GM18519 (cell line): Measurements from ENCODE around the gene MTSS2.

Experiments
- ATAC-seq: cut with Tn5 transposase; IDR thresholded peaks from one replicate; pipeline ENCODE4 v1.9.1; 2021; ENCODE audit warnings: mild to moderate bottlenecking, moderate library complexity; ENCODE audit not compliant: unreplicated experiment, low FRiP score

The MTSS2 gene

DNA sequence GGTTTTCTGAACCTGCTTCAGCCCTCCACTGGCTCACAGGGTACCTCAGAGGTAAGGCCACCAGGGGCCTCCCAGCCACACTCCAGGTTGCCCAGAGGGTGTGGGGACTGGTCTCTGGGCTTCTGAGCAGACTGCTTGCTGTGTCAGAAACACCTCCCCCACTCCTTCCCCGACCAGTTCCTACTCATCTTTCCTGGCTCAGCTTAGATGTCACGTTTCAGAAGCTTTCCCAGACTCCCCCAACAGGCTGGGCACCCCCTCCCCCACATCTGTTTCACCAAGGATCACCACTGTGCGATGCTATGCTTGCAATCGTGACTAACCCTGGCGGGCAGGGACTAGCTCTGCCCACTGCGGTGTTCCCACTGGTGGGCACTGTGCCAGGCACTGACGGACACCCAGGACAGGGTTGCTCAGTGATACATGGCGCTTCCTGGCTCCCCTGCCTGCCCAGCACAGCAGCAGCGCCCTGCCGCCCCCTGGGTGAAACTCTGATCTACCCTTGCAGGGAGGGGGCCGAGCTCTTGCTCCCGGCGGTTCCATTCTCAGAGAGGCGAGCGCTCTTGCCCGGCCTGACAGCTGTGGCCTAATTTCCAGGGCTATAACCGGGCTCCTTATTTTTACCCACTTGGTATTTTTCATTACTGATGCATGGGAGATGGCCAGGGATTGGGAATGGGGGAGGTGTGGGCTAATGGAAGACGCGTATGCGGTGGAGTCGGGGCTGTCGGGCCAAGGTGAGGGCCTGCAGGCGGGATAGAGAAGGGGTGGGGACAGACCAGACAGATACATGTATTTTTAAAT lies 29.4 kb upstream of the MTSS2 start:
- ATAC-seq = no peak

DNA sequence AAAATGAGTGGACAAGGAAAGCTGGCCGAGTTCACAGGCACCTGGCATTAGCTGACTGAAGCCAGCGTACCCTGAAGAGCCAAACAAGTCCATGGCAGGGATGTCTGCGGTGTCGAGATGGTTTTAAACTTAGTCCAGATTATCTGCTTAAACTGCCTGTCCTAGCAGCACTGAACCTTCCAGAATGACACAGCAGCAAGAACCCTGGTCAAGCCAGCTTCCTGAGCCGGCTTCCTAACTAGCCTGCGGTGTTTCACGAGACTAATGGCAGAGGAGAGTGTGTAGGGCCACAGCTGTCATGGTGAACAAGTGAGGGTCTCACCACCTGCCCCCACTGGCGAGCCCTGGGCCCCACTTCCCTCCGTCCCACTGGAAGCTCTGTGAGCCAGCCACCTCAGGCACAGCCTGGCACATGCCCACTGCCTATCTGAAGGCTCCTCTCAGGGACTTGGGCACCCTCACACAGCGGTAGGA lies 28.8 kb upstream of the MTSS2 start:
- no peak for ATAC-seq

DNA sequence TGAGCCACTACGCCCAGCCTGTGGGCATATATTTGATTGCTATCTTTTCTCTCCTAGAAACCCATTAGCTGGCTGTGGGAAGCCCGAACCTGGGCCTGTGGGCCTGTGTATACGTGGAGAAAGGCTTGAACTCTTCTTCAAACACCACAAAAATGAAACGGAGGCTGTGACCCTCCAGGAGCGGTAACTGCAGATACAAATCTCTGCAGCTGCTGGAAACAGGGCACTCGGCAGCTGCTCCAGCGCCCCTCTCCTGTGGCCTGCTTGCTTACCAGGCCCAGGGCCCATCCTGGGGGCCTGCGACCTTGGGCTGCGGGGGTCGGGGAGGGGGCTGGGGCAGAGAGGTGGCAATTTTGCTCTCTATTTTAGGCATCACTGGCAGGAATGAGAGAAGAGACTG lies 28.0 kb upstream of the MTSS2 start:
- ATAC-seq = no peak

DNA sequence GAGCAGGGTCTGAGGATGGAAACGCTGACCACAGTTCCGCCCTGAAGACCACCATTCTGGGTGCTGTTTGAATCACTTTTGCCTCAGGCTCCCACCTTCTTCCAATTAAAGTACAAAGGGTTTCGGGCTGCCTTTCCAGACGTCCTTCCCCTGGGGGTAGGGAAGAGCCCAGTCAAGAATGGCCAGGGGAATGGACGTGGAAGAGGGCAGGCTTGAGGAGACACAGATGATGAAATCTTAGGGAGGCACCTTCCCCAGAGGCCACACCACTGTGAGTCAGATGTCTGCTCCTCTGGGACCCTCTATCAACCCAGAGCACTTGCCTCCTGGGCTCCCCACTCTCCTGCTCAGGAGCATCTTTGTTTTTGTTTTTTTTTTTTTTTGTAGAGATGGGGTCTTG lies 27.5 kb upstream of the MTSS2 start:
- no peak for ATAC-seq

DNA sequence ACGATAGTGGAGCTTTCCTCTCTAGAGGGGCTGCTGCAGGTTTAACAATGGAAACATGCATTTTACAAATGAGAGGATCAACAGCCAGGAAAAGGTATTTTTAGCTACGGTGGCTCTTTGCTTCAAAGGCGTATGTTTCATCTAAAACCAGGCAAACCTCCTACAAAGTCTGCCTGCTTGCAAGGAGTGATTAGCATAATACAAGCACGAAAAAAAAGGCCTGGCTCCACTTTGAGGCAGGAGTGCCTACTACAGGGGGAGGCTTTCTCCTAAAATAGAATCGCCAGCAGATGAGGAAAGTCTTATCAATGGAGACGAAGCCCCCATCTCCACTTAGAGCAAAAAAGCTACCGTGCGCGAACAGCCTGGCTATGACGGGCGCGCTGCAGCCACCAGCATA lies 27.1 kb upstream of the MTSS2 start:
- no peak for ATAC-seq

DNA sequence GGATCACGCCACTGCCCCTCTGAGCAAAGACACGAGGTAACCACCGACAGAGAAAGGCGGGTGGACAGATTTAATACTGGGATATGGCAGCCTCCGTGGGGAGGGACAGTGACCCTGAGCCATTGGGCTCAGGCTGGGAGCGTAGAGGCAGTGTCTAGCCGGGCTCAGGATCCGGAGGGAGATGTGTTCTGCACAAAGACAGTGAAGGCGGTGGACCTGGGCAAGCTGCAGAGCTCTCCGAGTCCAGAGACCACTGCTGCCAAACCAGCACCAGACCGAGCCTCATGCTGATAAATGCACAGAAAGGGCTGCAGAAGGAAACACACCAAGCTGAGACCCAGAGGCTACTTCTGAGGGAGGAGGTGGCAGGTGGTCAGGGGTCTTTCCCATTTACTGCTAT lies 26.5 kb upstream of the MTSS2 start:
- no peak for ATAC-seq

DNA sequence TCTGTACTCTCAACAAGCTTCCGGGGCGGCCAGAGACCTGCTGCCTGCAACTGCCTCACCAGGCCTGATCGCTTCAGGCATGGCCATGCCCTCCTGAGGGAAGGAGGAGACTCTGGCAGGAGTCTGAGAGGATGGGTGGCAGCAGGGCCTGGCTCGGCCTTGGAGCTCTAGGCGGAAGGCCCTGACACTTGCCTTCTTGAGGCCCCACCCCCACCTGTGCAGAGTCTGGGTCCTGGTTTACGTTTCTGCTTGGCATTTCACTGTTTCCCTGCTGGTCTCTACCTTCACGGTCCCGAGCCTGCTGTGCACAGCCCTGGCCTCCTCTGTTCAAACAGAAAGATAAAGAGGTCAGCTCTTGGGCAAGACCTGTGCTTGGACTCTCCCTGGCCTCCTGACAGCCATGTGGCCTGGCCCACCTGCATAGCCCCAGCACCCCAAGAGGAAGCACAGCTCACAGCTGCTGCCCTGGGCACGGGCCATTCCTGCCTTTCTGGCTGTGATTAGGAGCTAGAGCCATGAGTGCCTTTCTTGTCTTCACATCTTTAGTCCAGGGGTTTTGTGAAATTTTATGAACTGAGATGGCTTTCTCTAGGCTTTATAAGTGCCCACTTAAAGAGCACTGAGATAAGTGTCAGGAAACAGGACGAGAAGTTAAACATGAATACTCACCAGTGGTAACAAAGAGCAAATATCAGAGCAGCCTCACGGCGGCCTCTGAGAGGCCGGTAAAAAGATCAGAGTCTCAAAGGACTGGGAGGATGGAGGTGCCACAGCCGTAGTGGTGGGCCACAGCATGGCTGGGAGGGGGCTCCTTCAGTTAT lies 25.6 kb upstream of the MTSS2 start:
- no peak for ATAC-seq

DNA sequence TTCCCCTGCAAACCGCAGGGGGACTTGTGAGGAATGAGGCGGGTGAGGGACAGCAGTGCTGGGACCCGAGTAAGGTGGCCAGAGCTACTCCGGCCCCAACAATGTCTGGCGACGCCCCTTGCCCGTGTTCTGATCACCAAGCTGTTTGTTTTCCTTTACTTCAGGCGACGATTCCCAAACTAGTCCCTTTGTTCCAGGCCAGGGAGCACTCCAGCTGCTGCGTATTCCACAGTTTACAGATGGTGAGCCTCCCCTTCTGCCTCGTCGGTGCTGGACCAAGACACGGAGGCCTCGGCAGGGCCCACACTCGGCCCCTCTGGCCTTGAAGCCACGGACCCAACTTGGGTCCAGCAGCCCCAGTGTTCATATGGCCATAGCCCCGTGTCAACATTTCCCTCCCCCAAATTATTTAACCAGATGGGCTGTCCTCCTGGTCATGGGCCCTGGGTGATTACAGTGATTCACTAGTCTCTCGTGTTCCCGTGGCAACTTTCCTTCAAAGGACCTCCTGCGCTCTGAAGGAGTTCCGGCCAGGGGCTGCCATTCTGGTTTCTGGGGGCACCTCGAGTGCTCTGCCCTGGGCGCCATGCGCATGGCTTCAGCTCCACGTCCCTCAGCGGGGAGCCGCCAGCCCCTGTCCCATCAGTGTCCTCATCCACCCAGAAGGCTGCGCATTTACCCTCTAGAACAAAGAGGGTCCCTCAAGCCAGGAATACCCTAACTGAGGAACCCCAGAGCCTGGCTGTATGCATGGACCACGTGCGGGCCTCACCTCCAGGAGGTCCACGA lies 24.8 kb upstream of the MTSS2 start:
- no peak for ATAC-seq

DNA sequence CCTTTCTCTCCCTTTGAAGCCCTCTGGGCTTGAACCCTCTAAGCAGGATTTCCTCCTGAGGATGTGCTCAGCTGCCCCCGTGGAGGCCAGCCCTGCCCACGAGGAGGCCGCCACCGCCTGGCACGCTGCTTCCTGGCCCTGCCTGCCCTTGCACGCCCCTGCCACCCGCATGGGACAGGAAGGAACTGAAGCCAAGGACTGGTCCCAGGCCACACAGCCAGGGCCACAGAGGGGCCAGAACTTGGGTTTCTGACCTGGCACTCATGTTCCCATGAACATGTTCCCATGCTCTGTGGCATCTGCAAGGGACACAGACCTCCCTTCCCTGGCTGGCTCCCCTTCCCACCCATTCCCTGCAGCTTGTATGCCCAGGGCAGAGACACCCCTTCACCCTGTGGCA lies 24.1 kb upstream of the MTSS2 start:
- no peak for ATAC-seq

DNA sequence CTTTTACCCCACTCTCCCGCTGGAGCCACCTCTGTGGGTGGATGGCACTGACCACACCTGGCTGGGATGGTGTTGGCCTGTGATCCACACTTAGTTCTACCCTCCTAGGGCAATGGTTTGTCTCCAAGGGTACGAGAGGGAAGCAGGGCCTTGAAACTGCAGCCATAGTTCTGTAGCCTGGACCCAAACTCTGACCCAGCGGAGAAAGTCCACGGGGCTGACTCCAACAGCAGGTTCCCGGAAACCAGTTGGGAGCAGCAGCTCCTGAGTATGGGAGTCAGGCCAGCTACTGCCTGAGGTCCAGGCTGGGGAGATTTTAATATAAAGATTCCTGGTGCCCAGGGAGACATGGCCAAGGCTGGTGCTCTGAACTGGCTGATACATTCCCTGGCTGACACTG lies 23.6 kb upstream of the MTSS2 start:
- ATAC-seq = no peak

DNA sequence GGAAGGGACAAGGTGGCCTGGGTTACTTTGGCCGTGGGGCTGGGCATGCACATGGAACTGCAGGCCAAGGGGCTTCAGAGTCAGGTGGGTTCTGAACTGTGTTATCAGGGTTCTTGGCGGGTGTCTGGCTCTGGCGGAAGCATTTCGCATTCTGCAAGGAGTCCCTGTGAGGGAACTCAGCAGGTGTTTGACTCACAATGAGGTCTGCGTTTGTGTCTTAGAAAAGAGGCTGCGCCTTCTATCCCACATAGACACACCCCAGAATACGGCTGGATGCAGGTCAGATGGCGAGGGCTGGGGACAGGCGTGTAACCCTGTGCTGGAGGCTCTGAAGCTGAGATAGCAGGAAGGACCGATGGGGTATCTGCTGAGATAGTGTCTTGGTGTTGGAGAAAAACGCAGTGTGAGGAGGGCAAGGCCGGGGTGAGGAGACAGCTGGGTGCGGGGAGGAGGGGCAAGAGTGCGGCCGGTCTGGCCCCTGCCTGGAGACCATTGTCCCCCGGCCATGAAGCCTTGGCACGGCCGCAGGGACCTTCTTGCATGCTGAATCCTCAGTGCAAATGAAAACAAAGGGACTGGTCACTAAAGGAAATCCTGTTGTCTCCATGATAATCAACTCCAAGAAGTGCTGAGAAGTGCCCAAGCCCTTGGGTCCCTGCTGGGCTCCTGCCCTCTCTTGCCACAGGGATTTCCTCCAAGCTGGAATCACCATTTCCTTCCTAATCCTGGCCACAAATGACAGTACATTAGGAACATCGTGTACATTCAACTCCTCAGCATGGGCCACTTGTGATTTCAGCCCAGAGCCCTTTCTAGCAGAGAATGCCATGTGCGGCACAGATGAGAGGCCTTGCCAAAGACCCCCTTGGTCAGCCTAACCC lies 22.8 kb upstream of the MTSS2 start:
- ATAC-seq = no peak

DNA sequence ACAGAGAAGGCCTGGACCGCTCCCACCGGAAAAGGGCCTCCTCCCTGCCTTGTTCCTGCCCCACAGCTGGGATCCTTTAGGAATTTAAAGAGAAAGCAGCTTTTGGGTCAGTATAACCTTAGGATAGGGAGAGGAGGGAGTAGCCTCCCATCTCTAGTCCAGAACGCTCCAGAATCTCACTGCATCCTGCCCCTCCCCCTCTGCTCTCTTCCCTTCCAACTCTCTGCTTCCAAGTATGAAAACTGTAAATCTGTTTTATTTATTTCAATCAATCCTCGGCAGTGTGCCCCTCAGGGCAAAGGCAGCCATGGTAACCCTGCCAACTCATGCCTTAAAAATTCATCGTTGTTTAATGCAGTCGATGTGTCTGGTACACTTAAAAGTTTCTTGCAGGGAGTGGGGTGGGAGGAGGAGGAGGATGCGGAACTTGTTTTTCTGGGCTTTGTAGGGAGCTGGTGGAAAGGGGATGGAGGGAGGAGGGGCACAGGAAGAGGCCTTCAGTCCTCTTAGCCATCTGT lies 21.2 kb upstream of the MTSS2 start:
- ATAC-seq = no peak

DNA sequence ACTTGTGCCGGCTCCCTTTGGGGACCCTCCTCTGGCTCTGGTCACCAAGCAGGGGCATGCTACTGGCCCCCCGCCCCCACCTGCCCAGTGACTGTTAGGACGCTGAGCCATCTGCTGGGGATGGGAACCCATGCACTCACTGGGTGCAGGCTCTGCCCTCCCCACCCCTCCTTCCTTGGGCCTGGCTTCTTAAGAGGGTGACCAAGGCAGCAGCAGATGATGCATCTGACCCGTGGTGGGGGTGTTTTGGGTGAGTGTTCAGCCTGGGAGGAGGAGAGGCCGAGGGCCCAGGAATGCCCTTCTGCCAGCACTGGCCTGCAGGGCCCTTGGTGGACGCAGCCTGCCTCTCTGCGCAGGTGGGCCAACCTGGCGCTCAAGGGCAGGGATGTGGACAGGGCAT lies 19.2 kb upstream of the MTSS2 start:
- no peak for ATAC-seq

DNA sequence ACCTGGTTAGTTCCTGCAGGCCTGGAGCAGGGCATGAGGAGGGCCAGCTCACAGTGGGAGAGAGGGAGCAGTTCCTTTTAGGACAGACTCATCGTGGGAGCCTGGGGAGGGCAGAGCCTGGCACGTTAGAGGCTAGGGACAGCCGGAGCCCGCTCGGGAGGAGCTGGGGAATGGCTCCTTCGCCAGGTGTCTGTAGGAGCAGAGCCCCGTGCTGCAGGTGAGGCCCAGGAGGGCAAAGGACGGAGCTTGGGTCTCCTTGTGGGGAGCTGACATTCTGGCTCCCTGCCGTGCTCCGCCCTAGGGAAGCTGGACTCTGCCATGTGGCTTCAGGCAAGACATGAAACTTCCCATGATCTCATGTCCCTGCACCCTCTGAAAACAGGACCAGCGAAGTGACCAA lies 18.7 kb upstream of the MTSS2 start:
- ATAC-seq = no peak

DNA sequence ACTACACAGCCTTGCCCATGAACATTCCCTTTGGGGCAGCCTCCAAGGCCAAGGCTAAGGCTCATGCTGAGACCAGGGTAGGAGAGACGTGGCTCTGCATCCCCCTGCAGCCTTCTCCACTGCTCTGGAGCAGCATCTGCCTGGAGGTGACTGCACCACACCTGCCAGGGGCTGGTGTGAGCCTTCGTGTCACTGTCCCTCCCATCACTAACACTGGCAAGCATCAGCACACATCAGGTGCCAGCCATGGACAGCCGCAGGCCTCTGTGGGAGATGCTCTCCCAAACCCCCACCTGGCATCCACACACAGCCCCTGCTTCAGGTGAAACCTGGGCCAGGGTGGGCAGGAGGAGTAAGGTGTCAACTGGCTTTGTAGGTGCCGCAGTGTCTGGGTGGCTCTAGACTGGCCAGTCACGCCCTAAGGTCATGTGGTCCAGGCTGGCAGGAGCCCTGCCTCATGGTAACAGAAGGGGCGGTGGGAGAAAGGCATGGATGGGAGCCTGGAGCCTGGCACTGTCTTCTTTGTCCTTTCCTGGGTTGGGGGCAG lies 18.1 kb upstream of the MTSS2 start:
- ATAC-seq = no peak

DNA sequence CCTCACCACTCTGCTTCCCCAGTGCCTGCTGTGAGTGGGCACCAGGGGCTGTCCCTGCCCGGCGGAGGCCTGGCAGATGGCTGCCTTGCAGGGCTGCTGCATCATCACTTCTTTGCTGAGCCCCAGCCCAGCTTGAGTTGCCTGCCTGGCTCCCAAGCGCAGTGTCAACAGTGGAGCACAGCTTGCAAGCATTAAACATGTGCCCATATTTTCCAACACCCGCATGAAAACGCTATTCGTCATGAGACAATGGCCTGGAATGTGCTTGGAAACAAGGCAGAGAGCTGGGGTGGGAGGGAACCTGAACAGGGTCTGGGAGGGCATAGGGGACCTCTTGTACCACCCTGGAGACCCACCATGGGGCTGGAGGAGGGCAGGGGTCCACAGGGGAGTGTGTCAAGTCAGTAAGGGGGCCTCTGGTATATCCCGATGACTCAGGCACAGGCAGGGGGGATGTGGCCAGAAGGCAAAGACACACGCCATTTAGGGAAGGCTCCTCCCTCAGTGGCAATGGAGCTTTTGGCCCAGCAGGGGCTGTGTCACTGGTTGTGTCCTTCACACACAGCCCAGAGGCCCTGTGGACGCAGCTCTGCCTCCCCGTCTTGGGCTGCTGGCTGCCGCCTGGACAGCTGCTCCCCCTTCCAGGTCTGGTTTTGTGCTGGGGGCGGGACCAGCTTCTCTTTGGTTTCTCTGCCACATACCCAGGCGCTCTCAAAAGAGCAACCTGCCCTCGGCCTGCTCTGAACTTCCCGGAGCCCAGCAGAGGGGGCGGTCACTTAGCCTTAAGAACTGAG lies 17.4 kb upstream of the MTSS2 start:
- ATAC-seq = no peak

DNA sequence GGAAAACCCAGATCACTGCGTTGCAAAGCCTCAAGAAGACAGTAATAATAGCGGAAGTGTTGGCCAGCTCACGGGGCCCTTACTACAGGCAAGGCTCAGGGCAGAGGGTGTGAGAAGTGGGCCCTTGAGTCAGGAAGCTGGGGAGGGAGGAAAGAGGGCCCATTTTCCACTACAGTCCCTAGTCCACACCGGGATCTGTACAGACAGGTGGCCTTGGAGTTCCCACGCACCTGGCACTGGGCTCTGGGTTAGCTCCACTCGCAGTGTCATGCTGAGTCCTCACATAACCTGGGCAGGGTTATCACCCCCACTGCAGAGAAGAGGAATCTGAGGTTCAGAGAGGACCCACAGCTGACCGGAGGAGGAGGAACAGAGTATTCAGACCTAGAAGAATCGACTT lies 16.8 kb upstream of the MTSS2 start:
- no peak for ATAC-seq

DNA sequence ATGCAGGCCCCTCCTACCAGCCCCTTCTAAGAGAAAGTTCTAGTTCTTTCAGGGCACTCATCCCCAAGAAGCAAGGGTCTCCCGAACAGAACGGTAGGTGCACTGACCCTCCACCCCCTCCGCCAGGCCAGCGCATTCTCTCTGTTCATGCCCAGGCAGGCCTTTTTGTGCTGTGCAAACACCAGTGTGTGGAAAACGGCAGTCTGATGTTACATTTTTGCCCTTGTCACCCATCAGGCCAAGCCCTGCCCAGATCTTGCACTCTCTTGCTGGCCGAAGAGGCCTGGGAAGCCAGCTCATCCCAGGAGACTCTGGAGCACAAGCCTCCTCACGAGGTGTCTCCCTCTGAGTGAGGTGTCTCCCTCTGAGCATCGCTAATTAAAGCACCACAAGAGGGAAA lies 16.1 kb upstream of the MTSS2 start:
- ATAC-seq = no peak

DNA sequence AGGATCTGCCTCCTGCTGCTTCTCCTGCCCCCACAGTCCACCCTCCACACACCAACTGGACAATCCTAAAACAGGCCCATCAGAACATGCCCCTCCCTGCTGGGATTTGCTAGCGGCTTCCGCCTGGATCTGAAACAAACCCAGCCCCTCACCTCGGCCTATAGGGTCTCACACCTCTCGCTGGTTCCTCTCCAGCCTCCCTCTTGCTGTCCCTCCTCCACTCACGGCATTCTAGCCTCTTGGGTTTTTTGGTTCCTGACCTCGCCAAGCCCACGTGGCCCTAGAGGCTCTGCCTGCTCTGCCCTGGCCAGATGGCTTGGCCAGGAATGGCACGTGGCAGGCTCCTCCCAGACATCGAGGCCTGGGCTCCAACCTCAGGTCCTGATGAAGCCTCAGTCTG lies 15.7 kb upstream of the MTSS2 start:
- no peak for ATAC-seq
